WTC11 (cell line): ENCODE data around the gene CLIC3. TPM values are rescaled to one million over a fixed set of nuclear protein-coding genes. Genes with fewer than 3 reads are reported as not detected.

Experiments
- ATAC-seq: fragments of 200-7000 bp; cut with Tn5 transposase; 2 replicates; pipeline ENCODE4 v1.10.0; 2021; ENCODE audit warnings: mild to moderate bottlenecking, moderate library complexity
- CTCF ChIA-PET: fragments of 300-600 bp; sonication (Branson Sonifier 250); formaldehyde crosslinking; loops from one replicate; lab custom pipeline; 2021; ENCODE audit warnings: antibody characterized with exemption; lab: Charles Lee
- POLR2A ChIA-PET: fragments of 350-600 bp; sonication (Branson Sonifier 250); formaldehyde crosslinking; loops from one replicate; lab custom pipeline; 2021; ENCODE audit warnings: antibody characterized with exemption; lab: Charles Lee
- DNase-seq: peaks from one replicate; pipeline ENCODE4 v3.0.0; 2021; ENCODE audit warnings: low spot score
- H3K27ac Mint-ChIP-seq: 2 replicates; pipeline ENCODE4 v1.8.0; 2021; ENCODE audit warnings: mixed read lengths
- H3K27me3 Mint-ChIP-seq: 2 replicates; pipeline ENCODE4 v1.8.0; 2021; ENCODE audit warnings: low read depth, mild to moderate bottlenecking, moderate library complexity, mixed read lengths
- H3K36me3 Mint-ChIP-seq: 2 replicates; pipeline ENCODE4 v1.8.0; 2021; ENCODE audit warnings: mixed read lengths
- H3K4me1 Mint-ChIP-seq: 2 replicates; pipeline ENCODE4 v1.8.0; 2022; ENCODE audit warnings: mixed read lengths
- H3K4me3 Mint-ChIP-seq: 2 replicates; pipeline ENCODE4 v1.8.0; 2021; ENCODE audit warnings: mild to moderate bottlenecking, moderate library complexity, mixed read lengths
- H3K9me3 Mint-ChIP-seq: 2 replicates; pipeline ENCODE4 v1.8.0; 2021; ENCODE audit warnings: mixed read lengths
- CREM ChIP-seq: sonication (generic); formaldehyde crosslinking; IDR thresholded peaks from 2 replicates; pipeline ENCODE4 v1.8.1; 2022; ENCODE audit warnings: mild to moderate bottlenecking, missing genetic modification reagents, moderate library complexity
- ERG ChIP-seq: fragments of 250-450 bp; sonication (Bioruptor Pico); IDR thresholded peaks from 2 replicates; pipeline ENCODE4 v1.8.0; 2021; ENCODE audit warnings: mild to moderate bottlenecking
- FOXK1 ChIP-seq: sonication (generic); formaldehyde crosslinking; IDR thresholded peaks from 2 replicates; pipeline ENCODE4 v1.8.0; 2022; ENCODE audit warnings: mild to moderate bottlenecking, moderate library complexity, missing genetic modification reagents
- GABPB1 ChIP-seq: sonication (generic); formaldehyde crosslinking; IDR thresholded peaks from 2 replicates; pipeline ENCODE4 v1.8.1; 2023; ENCODE audit warnings: mild to moderate bottlenecking, missing genetic modification reagents
- GTF2I ChIP-seq: fragments of 250-450 bp; sonication (Bioruptor Pico); conservative IDR thresholded peaks from 2 replicates; pipeline ENCODE4 v1.4.0; 2021; ENCODE audit warnings: mild to moderate bottlenecking
- HMGA2 ChIP-seq: fragments of 250-450 bp; sonication (Bioruptor Pico); IDR thresholded peaks from 2 replicates; pipeline ENCODE4 v1.4.0; 2021; ENCODE audit warnings: mild to moderate bottlenecking, moderate library complexity
- HMGXB4 ChIP-seq: sonication (generic); formaldehyde crosslinking; IDR thresholded peaks from 2 replicates; pipeline ENCODE4 v1.8.1; 2023; ENCODE audit warnings: mild to moderate bottlenecking, moderate library complexity, missing genetic modification reagents
- IRF2 ChIP-seq: sonication (generic); formaldehyde crosslinking; IDR thresholded peaks from 2 replicates; pipeline ENCODE4 v1.8.0; 2022; ENCODE audit warnings: low read depth, missing genetic modification reagents, borderline replicate concordance
- JAZF1 ChIP-seq: fragments of 250-450 bp; sonication (Bioruptor Pico); IDR thresholded peaks from 2 replicates; pipeline ENCODE4 v1.9.0; 2021; ENCODE audit warnings: moderate library complexity, mild to moderate bottlenecking, inconsistent platforms
- NFATC4 ChIP-seq: fragments of 250-450 bp; sonication (Bioruptor Pico); IDR thresholded peaks from 2 replicates; pipeline ENCODE4 v1.9.0; 2021; ENCODE audit warnings: mild to moderate bottlenecking
- NR2C2 ChIP-seq: sonication (generic); formaldehyde crosslinking; IDR thresholded peaks from 2 replicates; pipeline ENCODE4 v1.8.0; 2022; ENCODE audit warnings: mild to moderate bottlenecking, missing genetic modification reagents
- PRRX2 ChIP-seq: fragments of 250-450 bp; sonication (Bioruptor Pico); IDR thresholded peaks from 2 replicates; pipeline ENCODE4 v1.8.0; 2021; ENCODE audit warnings: mild to moderate bottlenecking
- SMAD3 ChIP-seq: sonication (generic); formaldehyde crosslinking; IDR thresholded peaks from 2 replicates; pipeline ENCODE4 v1.8.0; 2022; ENCODE audit warnings: missing genetic modification reagents, mild to moderate bottlenecking, borderline replicate concordance
- SMAD4 ChIP-seq: sonication (generic); formaldehyde crosslinking; IDR thresholded peaks from 2 replicates; pipeline ENCODE4 v1.8.0; 2022; ENCODE audit warnings: mild to moderate bottlenecking, missing genetic modification reagents
- SP1 ChIP-seq: sonication (generic); formaldehyde crosslinking; conservative IDR thresholded peaks from 2 replicates; pipeline ENCODE4 v1.8.1; 2022; ENCODE audit warnings: missing genetic modification reagents
- TCF7 ChIP-seq: sonication (generic); formaldehyde crosslinking; IDR thresholded peaks from 2 replicates; pipeline ENCODE4 v1.8.0; 2022; ENCODE audit warnings: mild to moderate bottlenecking, low read depth, missing genetic modification reagents, moderate library complexity
- TEAD1 ChIP-seq: sonication (generic); formaldehyde crosslinking; IDR thresholded peaks from 2 replicates; pipeline ENCODE4 v1.8.0; 2022; ENCODE audit warnings: mild to moderate bottlenecking, missing genetic modification reagents
- ZNF396 ChIP-seq: fragments of 250-450 bp; sonication (Bioruptor Pico); IDR thresholded peaks from 2 replicates; pipeline ENCODE4 v1.8.0; 2021; ENCODE audit warnings: mild to moderate bottlenecking, moderate library complexity, borderline replicate concordance
- ZNF423 ChIP-seq: fragments of 250-450 bp; sonication (Bioruptor Pico); IDR thresholded peaks from 2 replicates; pipeline ENCODE4 v2.1.2; 2022; ENCODE audit warnings: mild to moderate bottlenecking, moderate library complexity
- total RNA-seq: library from RNA; stranded (reverse); gene quantifications from 3 replicates; pipeline ENCODE4 v1.2.3, GENCODE V29; 2021
- TF ChIP-seq, protein P1 (sequence below): sonication (generic); formaldehyde crosslinking; IDR thresholded peaks from 2 replicates; pipeline ENCODE4 v1.8.1; 2023; ENCODE audit warnings: mild to moderate bottlenecking, missing genetic modification reagents, moderate library complexity
- TF ChIP-seq, protein P2 (sequence below): sonication (generic); formaldehyde crosslinking; IDR thresholded peaks from 2 replicates; pipeline ENCODE4 v1.8.0; 2022; ENCODE audit warnings: mild to moderate bottlenecking, missing genetic modification reagents
- TF ChIP-seq, protein P3 (sequence below): sonication (generic); formaldehyde crosslinking; IDR thresholded peaks from 2 replicates; pipeline ENCODE4 v1.8.0; 2023; ENCODE audit warnings: mild to moderate bottlenecking, missing genetic modification reagents
- TF ChIP-seq, protein P4 (sequence below): fragments of 200-600 bp; IDR thresholded peaks from 2 replicates; pipeline ENCODE4 v1.8.0; 2022; ENCODE audit warnings: antibody characterized with exemption

CLIC3 gene
- total RNA-seq, 1 experiment from 2014 or later = 0.31 TPM

GRCh38 chr9:136947028-136947891 is 49.1 kb downstream of the CLIC3 start:
- POLR2A ChIA-PET = interaction anchor here (1.4 kb wide), 2 partner anchors 37 to 88 kb away, joined by 4 to 5 read pairs; no protein-coding TSS in a partner anchor
- H3K27me3 Mint-ChIP-seq = no peaks in the 10 kb centered on the region

DNA sequence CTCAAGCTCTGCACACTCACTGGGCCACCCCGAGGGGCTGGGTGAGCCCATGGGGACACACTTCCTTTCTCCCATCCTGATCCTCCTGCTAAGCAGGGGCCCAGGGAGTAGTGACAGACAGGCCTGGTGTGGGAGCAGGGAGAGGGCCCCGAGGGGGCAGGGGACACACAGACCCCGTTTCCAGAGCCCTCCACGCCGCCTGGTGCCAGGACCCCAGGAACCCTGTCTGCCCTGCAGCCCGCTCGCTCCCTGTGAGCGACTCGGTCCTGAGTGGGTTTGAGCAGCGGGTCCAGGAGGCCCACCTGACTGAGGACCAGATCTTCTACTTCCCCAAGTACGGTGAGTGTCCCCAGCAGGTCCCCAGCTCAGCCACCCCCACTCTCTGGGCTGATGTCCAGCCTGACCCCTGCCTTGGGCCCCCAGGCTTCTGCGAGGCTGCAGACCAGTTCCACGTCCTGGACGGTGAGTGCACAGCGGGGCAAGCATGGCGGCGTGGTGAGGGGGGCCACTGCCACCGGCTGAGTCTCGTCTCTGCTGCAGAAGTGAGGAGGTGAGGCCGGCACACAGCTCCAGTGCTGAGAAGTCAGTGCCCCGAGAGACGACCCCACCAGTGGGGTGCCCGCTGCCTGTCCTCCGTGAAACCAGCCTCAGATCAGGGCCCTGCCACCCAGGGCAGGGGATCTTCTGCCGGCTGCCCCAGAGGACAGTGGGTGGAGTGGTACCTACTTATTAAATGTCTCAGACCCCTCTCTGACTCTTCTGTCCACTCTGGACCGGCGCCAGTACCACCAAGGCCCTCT is 49.9 kb downstream of the CLIC3 start:
- no peaks in the 10 kb centered on the region for H3K9me3 Mint-ChIP-seq
- ChIA-PET CTCF (interaction anchor here (1.5 to 8.7 kb wide), 8 partner anchors 29 to 118 kb away, joined by 3 to 151 read pairs (median 25); partner anchors contain the start of genes ABCA2, AJM1, PAXX and PTGDS), POLR2A (interaction anchor here (1.0 kb wide), 1 partner anchor 146 kb away, joined by 5 read pairs; no protein-coding TSS in a partner anchor)
- peaks cover 10% of the 10 kb centered on the region for H3K4me1 Mint-ChIP-seq
- TF ChIP-seq, protein P1, sequence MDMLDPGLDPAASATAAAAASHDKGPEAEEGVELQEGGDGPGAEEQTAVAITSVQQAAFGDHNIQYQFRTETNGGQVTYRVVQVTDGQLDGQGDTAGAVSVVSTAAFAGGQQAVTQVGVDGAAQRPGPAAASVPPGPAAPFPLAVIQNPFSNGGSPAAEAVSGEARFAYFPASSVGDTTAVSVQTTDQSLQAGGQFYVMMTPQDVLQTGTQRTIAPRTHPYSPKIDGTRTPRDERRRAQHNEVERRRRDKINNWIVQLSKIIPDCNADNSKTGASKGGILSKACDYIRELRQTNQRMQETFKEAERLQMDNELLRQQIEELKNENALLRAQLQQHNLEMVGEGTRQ (CRISPR knock-in tag) = no peak
- TF ChIP-seq CREM (CRISPR knock-in tag) (no peak), IRF2 (CRISPR knock-in tag) (no peak), SP1 (CRISPR knock-in tag) (no peak), NFATC4 (CRISPR knock-in tag) (no peak), TEAD1 (CRISPR knock-in tag) (no peak), PRRX2 (CRISPR knock-in tag) (no peak), JAZF1 (CRISPR knock-in tag) (no peak), FOXK1 (CRISPR knock-in tag) (no peak), NR2C2 (CRISPR knock-in tag) (no peak), GABPB1 (CRISPR knock-in tag) (no peak), HMGA2 (CRISPR knock-in tag) (no peak), ERG (no peak), TCF7 (CRISPR knock-in tag) (no peak)
- TF ChIP-seq, protein P2, sequence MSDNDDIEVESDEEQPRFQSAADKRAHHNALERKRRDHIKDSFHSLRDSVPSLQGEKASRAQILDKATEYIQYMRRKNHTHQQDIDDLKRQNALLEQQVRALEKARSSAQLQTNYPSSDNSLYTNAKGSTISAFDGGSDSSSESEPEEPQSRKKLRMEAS (CRISPR knock-in tag) = no peak
- TF ChIP-seq, protein P3, sequence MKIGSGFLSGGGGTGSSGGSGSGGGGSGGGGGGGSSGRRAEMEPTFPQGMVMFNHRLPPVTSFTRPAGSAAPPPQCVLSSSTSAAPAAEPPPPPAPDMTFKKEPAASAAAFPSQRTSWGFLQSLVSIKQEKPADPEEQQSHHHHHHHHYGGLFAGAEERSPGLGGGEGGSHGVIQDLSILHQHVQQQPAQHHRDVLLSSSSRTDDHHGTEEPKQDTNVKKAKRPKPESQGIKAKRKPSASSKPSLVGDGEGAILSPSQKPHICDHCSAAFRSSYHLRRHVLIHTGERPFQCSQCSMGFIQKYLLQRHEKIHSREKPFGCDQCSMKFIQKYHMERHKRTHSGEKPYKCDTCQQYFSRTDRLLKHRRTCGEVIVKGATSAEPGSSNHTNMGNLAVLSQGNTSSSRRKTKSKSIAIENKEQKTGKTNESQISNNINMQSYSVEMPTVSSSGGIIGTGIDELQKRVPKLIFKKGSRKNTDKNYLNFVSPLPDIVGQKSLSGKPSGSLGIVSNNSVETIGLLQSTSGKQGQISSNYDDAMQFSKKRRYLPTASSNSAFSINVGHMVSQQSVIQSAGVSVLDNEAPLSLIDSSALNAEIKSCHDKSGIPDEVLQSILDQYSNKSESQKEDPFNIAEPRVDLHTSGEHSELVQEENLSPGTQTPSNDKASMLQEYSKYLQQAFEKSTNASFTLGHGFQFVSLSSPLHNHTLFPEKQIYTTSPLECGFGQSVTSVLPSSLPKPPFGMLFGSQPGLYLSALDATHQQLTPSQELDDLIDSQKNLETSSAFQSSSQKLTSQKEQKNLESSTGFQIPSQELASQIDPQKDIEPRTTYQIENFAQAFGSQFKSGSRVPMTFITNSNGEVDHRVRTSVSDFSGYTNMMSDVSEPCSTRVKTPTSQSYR = no peak
- TF ChIP-seq, protein P4, sequence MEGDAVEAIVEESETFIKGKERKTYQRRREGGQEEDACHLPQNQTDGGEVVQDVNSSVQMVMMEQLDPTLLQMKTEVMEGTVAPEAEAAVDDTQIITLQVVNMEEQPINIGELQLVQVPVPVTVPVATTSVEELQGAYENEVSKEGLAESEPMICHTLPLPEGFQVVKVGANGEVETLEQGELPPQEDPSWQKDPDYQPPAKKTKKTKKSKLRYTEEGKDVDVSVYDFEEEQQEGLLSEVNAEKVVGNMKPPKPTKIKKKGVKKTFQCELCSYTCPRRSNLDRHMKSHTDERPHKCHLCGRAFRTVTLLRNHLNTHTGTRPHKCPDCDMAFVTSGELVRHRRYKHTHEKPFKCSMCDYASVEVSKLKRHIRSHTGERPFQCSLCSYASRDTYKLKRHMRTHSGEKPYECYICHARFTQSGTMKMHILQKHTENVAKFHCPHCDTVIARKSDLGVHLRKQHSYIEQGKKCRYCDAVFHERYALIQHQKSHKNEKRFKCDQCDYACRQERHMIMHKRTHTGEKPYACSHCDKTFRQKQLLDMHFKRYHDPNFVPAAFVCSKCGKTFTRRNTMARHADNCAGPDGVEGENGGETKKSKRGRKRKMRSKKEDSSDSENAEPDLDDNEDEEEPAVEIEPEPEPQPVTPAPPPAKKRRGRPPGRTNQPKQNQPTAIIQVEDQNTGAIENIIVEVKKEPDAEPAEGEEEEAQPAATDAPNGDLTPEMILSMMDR = no peak
- DNase-seq = no peak
- H3K36me3 Mint-ChIP-seq = peaks cover 4% of the 10 kb centered on the region; the same call in 1 of the 2 replicates
- no peaks in the 10 kb centered on the region for H3K27me3 Mint-ChIP-seq
- H3K27ac Mint-ChIP-seq = no peak overlapping the region
- ATAC-seq = no peak
- no peak overlapping the region for H3K4me3 Mint-ChIP-seq

More at GRCh38 chr9:136947028-136947891, 49.1 kb downstream of the CLIC3 start:
- no peak for ATAC-seq
- no peak overlapping the region for H3K27ac Mint-ChIP-seq
- peaks cover 10% of the 10 kb centered on the region for H3K4me1 Mint-ChIP-seq
- H3K9me3 Mint-ChIP-seq = no peaks in the 10 kb centered on the region
- TF ChIP-seq HMGXB4 (CRISPR knock-in tag) (peak; percentile 55; the same call in 1 of the 2 replicates), GTF2I (CRISPR knock-in tag) (no peak), ZNF396 (CRISPR knock-in tag) (no peak), IRF2 (CRISPR knock-in tag) (no peak), ZNF423 (CRISPR knock-in tag) (peak; percentile 53), SMAD4 (no peak), SMAD3 (CRISPR knock-in tag) (no peak), CREM (CRISPR knock-in tag) (no peak)
- DNase-seq = no peak
- CTCF ChIA-PET = interaction anchor here (0.6 to 8.7 kb wide), 52 partner anchors 9 to 290 kb away, joined by 3 to 151 read pairs (median 6); partner anchors contain the start of genes ABCA2, AJM1, CLIC3 and ENTPD2
- no peak overlapping the region for H3K4me3 Mint-ChIP-seq
- no peaks in the 10 kb centered on the region for H3K36me3 Mint-ChIP-seq
